ENCODE results near the gene THEM5.

THEM5 gene

GRCh38 chr1:151800830-151801229 is 52.7 kb downstream of the THEM5 start:
- DNase-seq (ENCODE audit: low read depth) = no peak

GRCh38 chr1:151799179-151800022 is 54.1 kb downstream of the THEM5 start:
- peak; percentile 3 for DNase-seq (ENCODE audit: low read depth)

- DNase-seq (ENCODE audit: low read depth) = no peak
These were observed 54.9 kb downstream of the THEM5 start for GRCh38 chr1:151798571-151798970.
